Activated T-helper 1 cell treated with anti-CD3 and anti-CD28 coated beads, Interleukin-12 subunit alpha, Interleukin-12 subunit beta, Interleukin-2, Interleukin-4 antibody, amounts not matched to agents 30 ng/mL and 10 ng/mL and 1 ng/mL, durations not matched to agents 14 hours and 24 hours and 36 hours (primary cell): ENCODE data around the gene TMBIM6. TPM values are rescaled to one million over a fixed set of nuclear protein-coding genes. Genes with fewer than 3 reads are reported as not detected.
A peak's percentile ranks its signal among the peaks of the same experiment; 100 is the strongest.
"Not testable (repeated sequence)": the region's sequence is repeated elsewhere in the genome, so short reads cannot be mapped to it uniquely, and the experiment has no call there.

Experiments
- DNase-seq: peaks from one replicate; pipeline ENCODE4 v3.0.0; 2021; ENCODE audit warnings: low spot score
- H3K27ac Mint-ChIP-seq: one replicate; pipeline ENCODE4 v1.8.0; 2021; ENCODE audit warnings: mild to moderate bottlenecking, mixed read lengths
- H3K27me3 Mint-ChIP-seq: one replicate; pipeline ENCODE4 v1.8.0; 2022; ENCODE audit warnings: mild to moderate bottlenecking, moderate library complexity, mixed read lengths; ENCODE audit not compliant: insufficient read depth
- H3K36me3 Mint-ChIP-seq: one replicate; pipeline ENCODE4 v1.8.0; 2021; ENCODE audit warnings: low read depth, mixed read lengths
- H3K4me1 Mint-ChIP-seq: one replicate; pipeline ENCODE4 v1.8.0; 2021; ENCODE audit warnings: low read depth, mixed read lengths
- H3K4me3 Mint-ChIP-seq: one replicate; pipeline ENCODE4 v1.8.0; 2021; ENCODE audit warnings: mild to moderate bottlenecking, moderate library complexity, mixed read lengths
- H3K9me3 Mint-ChIP-seq: one replicate; pipeline ENCODE4 v1.8.0; 2021; ENCODE audit warnings: mixed read lengths
- intact Hi-C: fragments of 100-400 bp; cut with micrococcal nuclease; formaldehyde crosslinking; loops from one replicate; pipeline ENCODE4 v1.15.1; 2024
- total RNA-seq: library from RNA; stranded (reverse); gene quantifications from 2 replicates; pipeline ENCODE4 v1.2.3, GENCODE V29; 2022

TMBIM6 gene
- total RNA-seq, 1 donor from 2014 or later, result 382 TPM

GRCh38 chr12:49738721-49739120 is 2.6 kb upstream of the TMBIM6 start:
- H3K4me3 Mint-ChIP-seq, H3K9me3 Mint-ChIP-seq, H3K27ac Mint-ChIP-seq, H3K36me3 Mint-ChIP-seq, H3K27me3 Mint-ChIP-seq, intact Hi-C loops, DNase-seq: not testable (repeated sequence)
- H3K4me1 Mint-ChIP-seq, result peaks cover 21% of the 10 kb centered on the region

- not testable (repeated sequence) for H3K4me3 Mint-ChIP-seq, DNase-seq, H3K27ac Mint-ChIP-seq, H3K27me3 Mint-ChIP-seq, H3K9me3 Mint-ChIP-seq
- intact Hi-C loops, result loop anchor here (2.0 to 5.0 kb wide), 2 partner anchors 41 to 373 kb away; partner anchors contain the start of gene SPATS2
- peaks cover 30% of the 10 kb centered on the region for H3K4me1 Mint-ChIP-seq
- peaks cover 19% of the 10 kb centered on the region for H3K36me3 Mint-ChIP-seq
Observed at GRCh38 chr12:49740277-49740676, 1.1 kb upstream of the TMBIM6 start.

GRCh38 chr12:49741882-49742620 is 694 bp downstream of the TMBIM6 start:
- Mint-ChIP-seq H3K4me3 (peak overlapping the region; percentile 86), H3K27me3 (peaks cover 3% of the 10 kb centered on the region), H3K36me3 (peaks cover 23% of the 10 kb centered on the region), H3K4me1 (peaks cover 30% of the 10 kb centered on the region), H3K27ac (peak overlapping the region; percentile 94), H3K9me3 (no peaks in the 10 kb centered on the region)
- peak; percentile 84 for DNase-seq
- intact Hi-C loops, result loop anchor here (1.0 to 5.0 kb wide), 14 partner anchors 8 to 611 kb away; partner anchors contain the start of genes BCDIN3D, FMNL3, MCRS1 and NCKAP5L

GRCh38 chr12:49744363-49744885 is 3.1 kb downstream of the TMBIM6 start:
- Mint-ChIP-seq H3K36me3 (peaks cover 34% of the 10 kb centered on the region), H3K27me3 (peaks cover 2% of the 10 kb centered on the region), H3K9me3 (no peaks in the 10 kb centered on the region), H3K4me1 (peaks cover 50% of the 10 kb centered on the region), H3K4me3 (peak overlapping the region; percentile 41), H3K27ac (peak overlapping the region; percentile 64)
- no peak for DNase-seq
- intact Hi-C loops, result loop anchor here (5.0 kb wide), 1 partner anchor 377 kb away; the partner anchor contains the start of gene SPATS2

GRCh38 chr12:49748306-49748705 is 6.9 kb downstream of the TMBIM6 start:
- Mint-ChIP-seq H3K4me3 (peak overlapping the region; percentile 58), H3K27me3 (no peaks in the 10 kb centered on the region), H3K27ac (peak overlapping the region; percentile 85), H3K36me3 (peaks cover 45% of the 10 kb centered on the region), H3K9me3 (no peaks in the 10 kb centered on the region), H3K4me1 (peaks cover 70% of the 10 kb centered on the region)
- DNase-seq, result no peak
- intact Hi-C loops, result no loop called here

- no peaks in the 10 kb centered on the region for H3K9me3 Mint-ChIP-seq
- intact Hi-C loops, result no loop called here
- peaks cover 70% of the 10 kb centered on the region for H3K4me1 Mint-ChIP-seq
Observed at GRCh38 chr12:49748800-49749199, 7.4 kb downstream of the TMBIM6 start.

GRCh38 chr12:49750027-49750995 is 9.0 kb downstream of the TMBIM6 start:
- Mint-ChIP-seq H3K36me3 (peaks cover 44% of the 10 kb centered on the region), H3K4me3 (peak overlapping the region; percentile 40), H3K27me3 (no peaks in the 10 kb centered on the region), H3K4me1 (peaks cover 64% of the 10 kb centered on the region), H3K27ac (peak overlapping the region; percentile 85), H3K9me3 (no peaks in the 10 kb centered on the region)
- intact Hi-C loops, result loop anchor here (1.0 to 5.0 kb wide), 5 partner anchors 9 to 124 kb away; partner anchors contain the start of gene TMBIM6
- peak; percentile 20 for DNase-seq

More at GRCh38 chr12:49748800-49749199, 7.4 kb downstream of the TMBIM6 start:
- Mint-ChIP-seq H3K27ac (peak overlapping the region; percentile 85), H3K4me3 (peak overlapping the region; percentile 40), H3K27me3 (no peaks in the 10 kb centered on the region), H3K36me3 (peaks cover 45% of the 10 kb centered on the region)
- DNase-seq, result no peak

DNA sequence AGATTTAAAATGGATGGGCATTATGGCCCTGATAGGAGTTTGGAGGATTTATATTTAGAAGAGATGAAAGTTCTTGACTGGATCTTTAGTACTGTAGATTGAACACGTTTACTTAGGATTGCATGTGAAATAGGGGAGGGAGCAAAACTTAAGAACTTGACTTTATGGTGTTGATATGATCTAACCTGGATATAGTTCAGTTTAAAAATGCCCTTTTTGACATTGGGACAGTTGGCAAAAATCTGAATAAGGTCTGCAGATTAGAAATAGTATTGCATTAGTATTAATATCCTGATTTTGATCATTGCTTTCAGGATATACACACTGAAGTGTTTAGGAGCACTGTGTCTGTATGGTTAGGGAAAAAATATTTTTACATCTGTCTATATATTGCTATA is 9.6 kb downstream of the TMBIM6 start:
- Mint-ChIP-seq H3K9me3 (no peaks in the 10 kb centered on the region), H3K27ac (peak overlapping the region; percentile 85), H3K27me3 (no peaks in the 10 kb centered on the region), H3K4me1 (peaks cover 67% of the 10 kb centered on the region), H3K4me3 (peak overlapping the region; percentile 40), H3K36me3 (peaks cover 50% of the 10 kb centered on the region)
- intact Hi-C loops, result loop anchor here (1.0 to 5.0 kb wide), 5 partner anchors 10 to 125 kb away; partner anchors contain the start of gene TMBIM6
- no peak for DNase-seq

- Mint-ChIP-seq H3K4me1 (peaks cover 48% of the 10 kb centered on the region), H3K27me3 (peaks cover 3% of the 10 kb centered on the region), H3K27ac (peak overlapping the region; percentile 75), H3K36me3 (peaks cover 65% of the 10 kb centered on the region), H3K4me3 (peak overlapping the region; percentile 50), H3K9me3 (no peaks in the 10 kb centered on the region)
- DNase-seq, result no peak
- intact Hi-C loops, result loop anchor here (1.0 to 5.0 kb wide), 4 partner anchors 12 to 125 kb away; partner anchors contain the start of gene TMBIM6
Observed at GRCh38 chr12:49761677-49762467, 20.5 kb downstream of the TMBIM6 start.

DNA sequence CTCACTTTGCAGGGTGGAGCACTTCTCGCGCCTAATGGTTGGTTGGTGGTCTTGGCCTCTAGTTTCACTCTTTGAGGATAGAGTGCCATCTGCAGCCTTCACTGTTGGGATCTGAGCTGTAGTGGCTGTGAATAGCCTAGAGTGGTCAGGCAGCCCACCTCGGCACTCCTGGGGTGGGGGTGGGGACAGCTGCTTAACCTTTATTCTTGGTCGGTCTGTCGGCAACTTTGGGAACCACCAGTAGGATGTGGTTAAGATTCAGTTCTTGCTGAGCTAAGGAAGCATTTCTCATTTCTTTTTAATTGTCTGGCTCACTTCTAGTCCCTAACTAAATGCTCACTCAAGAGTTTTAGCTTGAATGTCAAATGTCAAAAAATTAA is 21.1 kb downstream of the TMBIM6 start:
- peaks cover 49% of the 10 kb centered on the region for H3K4me1 Mint-ChIP-seq
- intact Hi-C loops, result loop anchor here (1.0 to 5.0 kb wide), 4 partner anchors 12 to 125 kb away; partner anchors contain the start of gene TMBIM6
- peaks cover 63% of the 10 kb centered on the region for H3K36me3 Mint-ChIP-seq
- no peak for DNase-seq
- H3K9me3 Mint-ChIP-seq, result no peaks in the 10 kb centered on the region
- H3K4me3 Mint-ChIP-seq, result peak overlapping the region; percentile 61
- peaks cover 3% of the 10 kb centered on the region for H3K27me3 Mint-ChIP-seq
- H3K27ac Mint-ChIP-seq, result peak overlapping the region; percentile 75

- Mint-ChIP-seq H3K4me3 (peak overlapping the region; percentile 61), H3K27me3 (peaks cover 3% of the 10 kb centered on the region), H3K4me1 (peaks cover 49% of the 10 kb centered on the region), H3K36me3 (peaks cover 56% of the 10 kb centered on the region), H3K9me3 (no peaks in the 10 kb centered on the region), H3K27ac (peak overlapping the region; percentile 75)
- intact Hi-C loops, result loop anchor here (1.0 to 5.0 kb wide), 3 partner anchors 9 to 126 kb away; no protein-coding TSS in a partner anchor
- peak; percentile 61 for DNase-seq
Observed at GRCh38 chr12:49763006-49763591, 21.7 kb downstream of the TMBIM6 start.
